ENCODE results near the gene AMER1. TPM values are rescaled to one million over a fixed set of nuclear protein-coding genes. Genes with fewer than 3 reads are reported as not detected.

AMER1 gene
- total and polyA plus RNA-seq, 2 donors (not counting 1 experiment from before 2014, with no cell fraction given): 0.95 to 1.7 TPM

- no peaks in the 10 kb centered on the region for H3K9me3 ChIP-seq (ENCODE audit: control insufficient read depth, insufficient read depth, low read depth, low read length)
- no peaks in the 10 kb centered on the region for H3K36me3 ChIP-seq (ENCODE audit: control insufficient read depth, insufficient read depth, low read length)
- no peaks in the 10 kb centered on the region for H3K79me2 ChIP-seq (ENCODE audit: control insufficient read depth, insufficient read depth, low read length)
- DNase-seq (ENCODE audit: low read depth in 2 of 2): no peak
- TF ChIP-seq EZH2 (IDR thresholded peaks at IDR 0.05; ENCODE audit: low read length, missing control alignments): no peak
- no peak for TF ChIP-seq CTCF (conservative IDR thresholded peaks at IDR 0.05 in 1 of 2, IDR thresholded peaks at IDR 0.05 in 1 of 2; ENCODE audit: low read depth in 1 of 2, low read length in 2 of 2)
- H3K27ac ChIP-seq (ENCODE audit: insufficient read depth, low read length): no peak overlapping the region
- H2AFZ ChIP-seq (ENCODE audit: low read length): no peak overlapping the region
- H3K9ac ChIP-seq (ENCODE audit: insufficient read depth, low read length): no peak overlapping the region
- H3K4me3 ChIP-seq (replicated peaks in 1 of 4; ENCODE audit: control extremely low read depth in 1 of 4, insufficient read depth in 1 of 4, low read depth in 3 of 4, low read length in 4 of 4): no peak overlapping the region
- H3K27me3 ChIP-seq (ENCODE audit: control insufficient read depth, insufficient read depth, low read length): no peaks in the 10 kb centered on the region
- H3K4me2 ChIP-seq (ENCODE audit: extremely low read depth, insufficient read depth, low read length): no peak overlapping the region
- H3K4me1 ChIP-seq (ENCODE audit: control insufficient read depth, extremely low read depth, insufficient read depth, low read length): no peaks in the 10 kb centered on the region
- H4K20me1 ChIP-seq (ENCODE audit: control insufficient read depth, extremely low read depth, insufficient read depth, low read length): no peaks in the 10 kb centered on the region
Measured at GRCh38 chrX:64176876-64177275, 28.6 kb downstream of the AMER1 start.

DNA sequence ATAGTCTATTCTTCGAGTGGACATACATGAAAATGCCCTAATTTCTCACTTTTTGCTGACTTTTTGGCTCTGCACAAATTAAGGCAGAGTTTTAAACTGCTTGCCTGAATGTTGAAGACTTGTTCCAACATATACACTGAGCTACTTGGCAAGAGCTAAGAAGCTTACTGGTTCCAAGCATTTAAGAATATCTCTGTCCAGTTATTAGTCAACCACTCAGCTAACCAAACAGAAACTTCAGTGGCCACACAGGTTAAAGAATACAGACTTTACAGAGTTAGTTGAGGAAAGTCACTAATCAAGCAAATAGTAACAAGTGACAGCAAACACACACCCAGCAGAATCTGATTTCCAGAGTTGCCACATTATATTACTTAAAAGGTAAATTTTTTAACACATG is 35.5 kb downstream of the AMER1 start:
- no peak overlapping the region for H3K9ac ChIP-seq (ENCODE audit: insufficient read depth, low read length)
- no peaks in the 10 kb centered on the region for H3K27me3 ChIP-seq (ENCODE audit: control insufficient read depth, insufficient read depth, low read length)
- no peak for TF ChIP-seq EZH2 (IDR thresholded peaks at IDR 0.05; ENCODE audit: low read length, missing control alignments)
- no peak for TF ChIP-seq CTCF (conservative IDR thresholded peaks at IDR 0.05 in 1 of 2, IDR thresholded peaks at IDR 0.05 in 1 of 2; ENCODE audit: low read depth in 1 of 2, low read length in 2 of 2)
- H2AFZ ChIP-seq (ENCODE audit: low read length): no peak overlapping the region
- no peak overlapping the region for H3K4me2 ChIP-seq (ENCODE audit: extremely low read depth, insufficient read depth, low read length)
- H3K36me3 ChIP-seq (ENCODE audit: control insufficient read depth, insufficient read depth, low read length): no peaks in the 10 kb centered on the region
- H3K27ac ChIP-seq (ENCODE audit: insufficient read depth, low read length): no peak overlapping the region
- H3K4me1 ChIP-seq (ENCODE audit: control insufficient read depth, extremely low read depth, insufficient read depth, low read length): no peaks in the 10 kb centered on the region
- no peaks in the 10 kb centered on the region for H4K20me1 ChIP-seq (ENCODE audit: control insufficient read depth, extremely low read depth, insufficient read depth, low read length)
- no peak overlapping the region for H3K4me3 ChIP-seq (replicated peaks in 1 of 4; ENCODE audit: control extremely low read depth in 1 of 4, insufficient read depth in 1 of 4, low read depth in 3 of 4, low read length in 4 of 4)
- DNase-seq (ENCODE audit: low read depth in 2 of 2): no peak
- H3K9me3 ChIP-seq (ENCODE audit: control insufficient read depth, insufficient read depth, low read depth, low read length): no peaks in the 10 kb centered on the region
- no peaks in the 10 kb centered on the region for H3K79me2 ChIP-seq (ENCODE audit: control insufficient read depth, insufficient read depth, low read length)

- no peaks in the 10 kb centered on the region for H3K9me3 ChIP-seq (ENCODE audit: control insufficient read depth, insufficient read depth, low read depth, low read length)
- H4K20me1 ChIP-seq (ENCODE audit: control insufficient read depth, extremely low read depth, insufficient read depth, low read length): no peaks in the 10 kb centered on the region
- no peaks in the 10 kb centered on the region for H3K79me2 ChIP-seq (ENCODE audit: control insufficient read depth, insufficient read depth, low read length)
- H3K4me2 ChIP-seq (ENCODE audit: extremely low read depth, insufficient read depth, low read length): no peak overlapping the region
- H3K9ac ChIP-seq (ENCODE audit: insufficient read depth, low read length): no peak overlapping the region
- H3K4me1 ChIP-seq (ENCODE audit: control insufficient read depth, extremely low read depth, insufficient read depth, low read length): no peaks in the 10 kb centered on the region
- DNase-seq (ENCODE audit: low read depth in 2 of 2): no peak
- H3K4me3 ChIP-seq (replicated peaks in 1 of 4; ENCODE audit: control extremely low read depth in 1 of 4, insufficient read depth in 1 of 4, low read depth in 3 of 4, low read length in 4 of 4): no peak overlapping the region
- H3K27me3 ChIP-seq (ENCODE audit: control insufficient read depth, insufficient read depth, low read length): no peaks in the 10 kb centered on the region
- H2AFZ ChIP-seq (ENCODE audit: low read length): no peak overlapping the region
- no peaks in the 10 kb centered on the region for H3K36me3 ChIP-seq (ENCODE audit: control insufficient read depth, insufficient read depth, low read length)
- TF ChIP-seq CTCF (conservative IDR thresholded peaks at IDR 0.05 in 1 of 2, IDR thresholded peaks at IDR 0.05 in 1 of 2; ENCODE audit: low read depth in 1 of 2, low read length in 2 of 2): no peak
- no peak for TF ChIP-seq EZH2 (IDR thresholded peaks at IDR 0.05; ENCODE audit: low read length, missing control alignments)
- no peak overlapping the region for H3K27ac ChIP-seq (ENCODE audit: insufficient read depth, low read length)
Measured at GRCh38 chrX:64152857-64153256, 52.7 kb downstream of the AMER1 start.
